Stimulated activated CD8-positive, alpha-beta memory T cell treated with anti-CD3 and anti-CD28 coated beads, Interleukin-12 subunit alpha, Interleukin-12 subunit beta, amount 100 ng/mL, for 1 hour (primary cell): ENCODE data around the gene PCDH9.

Experiments used
- DNase-seq: peaks from one replicate; pipeline ENCODE4 v3.0.0-alpha.2; 2020; ENCODE audit warnings: low read depth

The PCDH9 gene

DNA sequence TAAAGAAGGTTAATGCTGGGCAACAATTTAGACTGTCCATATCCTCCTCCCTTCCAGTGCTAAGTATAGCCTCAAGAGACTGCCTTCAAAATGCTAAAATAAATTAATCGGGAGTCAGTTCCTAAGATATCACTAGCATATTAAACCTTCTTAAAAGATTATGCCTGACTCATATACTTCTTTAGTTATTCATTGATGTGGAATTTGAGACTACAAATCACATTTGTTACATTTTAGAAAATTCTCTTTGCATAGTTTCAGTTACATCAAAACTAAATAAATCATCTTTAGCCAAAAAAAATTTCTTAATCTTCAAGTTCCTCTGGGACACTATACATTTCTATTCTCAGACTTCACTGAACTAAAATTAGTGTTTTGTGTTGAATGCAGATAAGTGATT lies 769.1 kb downstream of the PCDH9 start:
- DNase-seq = no peak

DNA sequence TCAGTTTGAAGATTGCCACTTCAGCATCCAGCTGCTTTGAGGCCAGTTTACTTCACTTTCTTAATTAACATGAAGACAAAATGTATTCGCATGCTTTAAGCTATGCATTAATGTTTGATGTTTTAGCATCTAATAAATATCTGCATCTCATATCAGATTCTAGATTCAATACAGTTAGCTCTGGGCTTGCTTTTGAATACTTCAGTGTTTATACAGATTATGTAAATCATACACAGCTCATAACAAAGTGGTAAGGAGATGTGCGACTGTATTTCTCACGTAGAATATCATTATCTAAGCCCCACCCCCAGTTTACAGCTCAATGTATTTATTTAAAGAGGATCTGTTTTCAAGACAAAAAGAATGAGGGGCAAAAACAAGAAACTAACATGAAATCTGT lies 770.5 kb downstream of the PCDH9 start:
- DNase-seq = no peak

DNA sequence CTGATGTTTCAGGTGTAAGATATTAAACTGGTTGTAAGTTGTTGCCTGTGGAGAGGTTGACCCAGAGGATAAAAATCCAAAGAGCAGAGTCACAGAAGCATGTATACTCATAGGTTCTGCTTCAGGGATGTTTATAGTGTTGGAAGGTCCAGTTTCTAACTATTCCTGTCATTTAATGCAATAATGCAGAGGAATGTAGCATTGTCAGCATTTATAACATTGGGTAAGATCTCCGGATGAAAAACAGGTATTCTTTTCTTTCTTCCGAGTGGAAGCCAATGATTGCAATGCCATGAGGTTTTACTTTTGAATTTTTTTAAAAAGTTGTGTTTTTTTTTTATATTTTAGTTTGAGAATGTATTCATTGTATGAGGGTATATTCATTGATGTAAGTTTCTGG lies 771.0 kb downstream of the PCDH9 start:
- no peak for DNase-seq

DNA sequence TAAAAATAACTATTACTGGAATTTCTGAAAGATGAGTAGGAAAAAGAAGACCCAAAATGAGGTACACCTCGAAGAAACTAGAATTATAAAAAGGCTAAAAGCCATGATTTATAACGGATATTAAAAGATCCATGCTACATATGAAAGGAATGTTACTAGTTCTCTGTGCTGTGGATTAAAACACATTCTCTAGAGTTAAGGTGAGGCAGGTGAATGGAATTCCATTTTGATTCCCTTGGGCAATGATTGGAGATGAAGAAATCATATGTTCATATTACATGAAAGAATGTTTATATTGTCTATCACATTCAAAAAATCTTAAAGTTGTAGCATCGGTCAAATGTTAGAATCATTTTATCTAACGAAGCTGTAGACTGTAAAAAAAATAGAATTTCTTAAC lies 783.7 kb downstream of the PCDH9 start:
- DNase-seq = no peak

DNA sequence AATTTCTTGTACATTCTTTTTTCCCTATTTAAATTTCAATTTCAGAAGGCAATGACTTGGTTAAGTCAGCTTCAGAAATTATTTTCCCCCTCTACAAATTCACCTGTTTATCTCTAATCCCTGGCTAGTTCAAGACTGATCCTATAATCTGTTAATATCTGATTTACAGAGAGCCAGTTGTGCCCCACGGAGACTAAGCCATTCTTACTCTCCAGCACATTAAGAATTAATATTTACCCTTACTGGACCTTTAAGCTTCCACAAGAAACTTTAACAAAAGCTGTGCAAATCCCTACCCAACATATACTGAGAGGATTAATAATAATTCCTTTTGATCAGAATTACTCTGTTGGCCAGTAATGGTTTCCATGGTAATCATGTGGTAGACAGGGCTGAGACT lies 786.2 kb downstream of the PCDH9 start:
- no peak for DNase-seq

DNA sequence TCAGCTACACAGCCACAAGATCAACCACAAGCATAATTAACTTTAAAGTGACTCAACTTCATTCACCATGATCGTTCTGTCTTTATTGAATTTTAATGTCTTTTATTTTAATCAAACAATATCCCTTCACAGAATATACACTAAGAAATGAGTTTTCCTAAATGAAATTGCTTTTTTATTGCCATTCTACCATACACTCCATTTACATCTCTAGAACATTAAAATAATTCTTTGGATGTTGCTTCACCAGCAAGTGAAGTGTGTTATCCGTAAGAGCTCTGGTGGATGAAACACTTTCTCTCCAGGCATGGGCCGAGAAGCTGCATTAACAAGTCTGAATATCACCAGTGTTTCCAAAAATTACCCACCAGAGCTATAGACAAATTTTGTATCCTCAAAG lies 789.2 kb downstream of the PCDH9 start:
- no peak for DNase-seq

DNA sequence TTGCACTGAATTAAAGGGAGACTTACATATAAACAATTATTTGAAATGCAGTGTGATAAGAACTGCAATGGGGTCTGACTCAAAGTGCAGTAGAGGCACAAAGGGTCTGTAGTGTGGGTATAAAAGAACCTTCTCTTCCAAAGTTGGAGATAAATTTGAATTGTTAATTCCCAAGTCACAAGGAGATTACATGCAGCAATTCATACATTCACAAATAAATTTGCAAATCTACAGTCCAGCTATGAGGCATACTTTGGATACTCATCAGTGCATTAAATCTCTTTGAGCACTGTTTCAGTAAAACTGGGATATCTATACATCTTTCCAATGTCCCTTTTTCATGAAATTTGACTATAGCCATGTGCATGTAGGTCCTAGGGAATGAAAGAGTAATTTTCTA lies 799.4 kb downstream of the PCDH9 start:
- no peak for DNase-seq

DNA sequence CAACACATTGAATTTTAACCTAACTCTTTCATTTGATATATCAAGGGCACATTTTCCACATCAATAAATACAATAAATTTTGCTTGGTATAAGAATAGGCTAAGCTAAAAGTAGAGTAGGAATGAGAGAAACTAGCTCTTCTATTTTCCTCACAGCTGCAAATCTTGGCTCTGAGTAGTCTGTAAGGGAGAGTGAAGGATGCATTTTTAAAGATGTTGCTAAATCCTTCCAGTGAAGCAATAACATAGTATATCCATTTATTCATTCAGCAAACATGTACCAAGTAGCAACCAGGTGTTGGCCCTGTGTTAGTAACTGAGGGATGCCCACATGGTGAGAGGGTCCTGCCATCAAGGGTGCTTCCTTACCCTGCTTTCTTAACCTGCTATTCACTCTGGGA lies 799.9 kb downstream of the PCDH9 start:
- no peak for DNase-seq

DNA sequence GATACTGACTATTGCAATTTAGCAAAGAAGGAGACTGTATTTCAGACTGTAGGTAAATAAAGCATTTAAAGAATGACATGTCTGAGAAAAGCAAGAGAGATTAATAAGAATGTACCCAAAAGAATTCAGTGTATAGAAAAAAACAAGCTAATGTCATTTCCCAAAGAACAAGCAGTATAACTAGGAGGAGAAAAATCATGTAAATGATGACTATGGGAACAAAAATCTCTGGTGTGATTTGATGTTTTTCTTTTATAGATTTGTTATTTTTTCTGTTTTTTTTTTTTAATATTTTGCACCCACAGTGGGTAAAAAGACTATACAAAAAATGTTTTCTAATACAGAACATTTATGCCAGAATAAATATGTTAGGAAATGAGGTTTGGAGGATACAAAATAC lies 801.0 kb downstream of the PCDH9 start:
- no peak for DNase-seq

DNA sequence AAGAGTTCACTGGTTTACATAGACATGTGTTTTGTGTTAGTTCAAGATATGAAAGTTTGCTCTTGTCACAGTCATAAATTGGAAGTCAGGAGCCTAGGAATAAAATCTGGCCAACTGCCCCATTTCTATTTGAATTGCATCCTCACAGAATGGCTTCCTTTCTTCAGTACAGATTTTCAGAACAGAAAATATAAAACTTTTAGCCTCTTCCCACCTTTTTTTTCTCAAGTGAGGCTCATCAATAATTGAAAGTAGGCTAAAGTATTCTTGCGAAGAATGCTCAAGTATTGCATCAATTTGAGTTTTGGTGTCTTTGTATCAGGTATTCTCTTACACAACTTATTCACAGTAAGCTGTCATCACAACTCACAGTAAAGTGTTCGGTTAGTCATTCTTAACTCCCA lies 802.7 kb downstream of the PCDH9 start:
- DNase-seq = no peak

DNA sequence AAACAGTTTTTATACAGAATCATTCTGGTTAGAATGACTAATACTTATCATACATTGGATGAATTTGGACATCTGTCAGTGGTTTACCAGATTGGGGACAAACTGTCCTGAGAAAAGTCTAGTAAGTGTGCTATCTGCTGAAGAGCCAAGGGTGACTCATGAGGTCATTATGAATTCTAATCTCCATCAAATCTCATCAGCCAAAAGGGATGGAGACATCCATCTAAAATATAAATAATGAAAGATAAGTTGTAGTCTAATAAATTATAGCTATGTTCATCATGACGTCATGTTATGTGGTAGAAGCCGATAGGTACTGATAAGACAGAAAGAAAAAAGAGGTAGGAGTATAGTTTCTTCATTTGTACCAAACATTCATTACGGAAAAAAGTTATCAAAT lies 804.4 kb downstream of the PCDH9 start:
- no peak for DNase-seq

DNA sequence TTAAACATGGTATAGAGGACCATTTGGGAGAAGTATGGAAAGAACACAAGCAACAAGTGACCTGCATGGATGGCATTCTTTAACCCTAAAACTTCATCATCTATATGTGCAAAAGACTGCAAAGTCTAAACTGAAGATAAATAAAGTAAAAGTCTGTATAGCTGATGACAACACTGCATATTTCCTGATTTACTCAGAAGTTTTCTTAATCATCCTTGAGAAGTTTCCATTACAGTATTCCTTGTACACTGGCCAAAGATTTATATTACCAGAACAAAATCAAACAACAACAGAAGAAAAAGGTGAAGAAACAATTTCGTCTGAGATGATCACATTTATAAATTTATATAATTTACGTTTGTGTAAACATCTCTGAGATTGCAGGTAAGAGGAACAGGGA lies 805.7 kb downstream of the PCDH9 start:
- DNase-seq = no peak

DNA sequence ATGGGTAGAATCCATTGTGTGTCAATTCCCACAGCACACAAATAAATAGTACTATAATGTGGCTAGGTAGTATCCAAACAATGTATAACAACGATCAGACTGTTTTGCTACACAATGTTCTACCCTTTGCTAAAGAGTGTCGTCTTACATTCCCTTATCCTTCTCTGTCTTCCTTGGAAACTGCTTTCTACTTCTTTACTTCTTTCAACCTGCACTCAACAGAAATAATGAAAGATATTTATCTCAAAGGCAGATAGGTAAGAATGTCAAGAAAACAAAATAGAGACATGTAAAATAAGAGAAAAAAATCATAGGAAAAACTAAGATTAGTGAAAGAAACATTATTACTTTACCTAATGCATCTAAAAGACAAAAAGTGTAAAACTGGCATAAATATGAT lies 814.7 kb downstream of the PCDH9 start:
- no peak for DNase-seq

DNA sequence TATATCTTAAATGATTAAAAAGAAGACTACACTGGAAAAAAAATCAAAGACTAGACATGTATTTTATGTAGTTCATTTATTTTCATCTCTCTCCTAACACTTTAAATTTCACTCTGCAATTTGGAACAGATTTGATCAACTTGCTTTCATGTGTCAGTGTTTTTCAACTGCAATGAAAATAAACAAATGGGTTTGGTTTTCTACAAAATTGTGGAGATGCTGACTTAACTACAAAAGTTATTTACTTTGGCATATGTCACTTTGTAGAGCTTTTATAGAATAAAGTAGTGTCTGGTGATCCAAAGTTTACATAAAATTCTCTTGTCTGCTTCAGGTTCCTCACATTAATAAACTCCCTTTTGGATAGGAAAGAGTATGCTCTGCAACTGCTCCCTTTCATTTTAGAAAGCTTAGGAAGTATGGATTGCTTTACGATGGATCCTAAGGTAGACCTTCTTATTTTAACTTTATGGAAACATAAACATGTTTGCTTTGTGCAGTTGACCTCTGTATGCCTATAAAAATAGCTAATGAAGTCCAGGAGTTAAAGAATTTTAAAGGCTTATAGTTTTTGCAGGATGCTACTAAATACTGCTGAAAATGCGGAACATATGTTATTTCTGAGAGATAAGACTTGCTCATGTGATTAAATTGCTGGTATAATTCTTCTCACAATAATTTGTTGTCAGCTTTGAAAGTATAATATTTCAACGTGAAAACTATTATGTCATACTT lies 815.9 kb downstream of the PCDH9 start:
- DNase-seq = no peak

DNA sequence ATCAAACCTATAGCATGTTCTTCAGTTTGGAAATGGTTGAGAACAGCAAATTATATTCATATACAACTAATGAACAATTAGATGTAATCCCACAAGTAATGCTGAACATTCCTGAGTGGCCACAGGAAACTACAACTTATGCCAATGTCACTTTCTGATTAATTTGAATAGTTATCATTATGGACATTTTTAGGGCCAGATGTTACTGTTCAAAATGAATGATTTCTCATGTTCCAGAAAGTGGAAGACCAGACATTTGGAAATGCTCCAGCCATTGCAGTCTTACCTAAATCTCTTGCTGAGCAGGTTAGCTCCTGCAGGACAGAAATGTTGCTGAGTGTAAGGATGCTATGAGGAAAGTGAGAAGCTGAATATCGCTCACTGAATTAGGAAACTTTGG lies 819.8 kb downstream of the PCDH9 start:
- no peak for DNase-seq

DNA sequence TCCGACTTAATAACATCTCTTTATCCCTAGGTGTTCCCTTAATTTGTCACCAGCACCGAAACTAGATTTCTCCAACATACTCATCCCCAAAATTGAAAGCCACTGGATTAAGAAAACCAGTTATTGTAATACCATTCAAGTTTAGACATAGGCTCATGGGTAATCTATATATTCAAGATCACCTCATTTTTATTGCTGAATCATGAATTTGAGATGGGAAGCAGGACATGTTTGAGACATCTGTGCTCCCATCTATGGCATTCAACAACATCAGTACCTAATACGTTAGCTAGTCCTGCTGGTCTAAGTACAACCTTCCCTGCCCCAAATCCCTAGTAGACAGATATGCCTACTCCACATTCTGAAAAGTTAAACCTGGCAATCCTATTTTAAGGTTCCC lies 820.6 kb downstream of the PCDH9 start:
- no peak for DNase-seq

DNA sequence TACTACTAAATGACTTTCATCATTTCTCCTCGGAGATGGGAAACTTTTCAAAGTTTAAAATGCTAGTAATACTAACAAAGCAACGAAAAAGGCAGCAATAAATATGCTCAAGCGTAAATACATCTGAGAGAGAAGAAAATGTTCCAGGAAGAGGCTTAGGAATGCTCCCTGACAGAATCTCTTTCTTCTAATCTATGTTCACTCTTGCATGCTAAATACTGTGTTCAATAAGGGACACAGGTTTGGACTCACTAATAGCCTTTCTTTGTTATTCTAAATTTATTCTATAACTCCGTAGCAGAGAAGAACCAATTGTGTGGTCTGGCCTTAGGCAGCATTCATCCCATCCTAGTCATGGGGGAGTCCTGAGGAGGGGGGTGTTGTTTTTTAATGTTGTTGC lies 823.0 kb downstream of the PCDH9 start:
- no peak for DNase-seq

DNA sequence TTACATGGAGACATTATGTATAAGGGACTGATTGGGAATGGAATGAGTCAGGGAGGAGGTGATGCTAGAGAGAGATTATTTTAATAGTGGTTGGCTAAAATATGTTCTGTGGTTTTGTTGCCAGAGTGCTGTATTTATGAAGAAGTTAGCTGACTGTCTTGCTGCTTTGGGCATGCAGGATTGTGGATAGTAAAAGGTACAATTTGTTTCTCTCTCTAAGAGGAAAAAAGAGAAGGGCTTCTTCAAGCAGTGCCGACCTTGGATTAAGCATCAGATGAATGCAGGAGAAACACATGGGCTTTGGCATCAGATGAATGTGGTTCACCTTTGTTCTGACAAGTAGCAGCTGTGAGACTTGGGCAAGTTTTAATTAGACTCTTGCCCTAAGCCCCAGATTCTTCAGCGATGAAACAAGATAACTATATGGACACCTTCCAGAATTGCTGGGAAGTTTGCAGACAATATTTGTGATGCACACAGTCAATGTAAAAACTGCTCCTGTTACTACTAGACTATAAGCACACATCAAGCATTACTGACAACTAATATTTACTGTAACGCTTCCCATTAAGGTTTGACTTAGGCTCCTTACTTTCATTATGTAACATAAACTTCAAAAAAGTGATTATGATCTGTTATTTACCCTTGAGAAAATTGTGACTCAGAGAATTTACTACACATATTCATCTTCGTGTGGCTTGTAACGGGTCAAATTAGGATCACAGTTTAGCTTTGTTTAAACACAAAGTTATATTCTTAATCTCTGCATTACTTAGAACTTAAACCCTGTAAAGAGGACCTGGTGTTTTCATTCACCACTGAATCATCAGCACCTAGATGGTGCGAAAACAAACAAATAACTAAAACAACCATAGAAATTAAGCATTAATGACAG lies 824.0 kb downstream of the PCDH9 start:
- DNase-seq = no peak

DNA sequence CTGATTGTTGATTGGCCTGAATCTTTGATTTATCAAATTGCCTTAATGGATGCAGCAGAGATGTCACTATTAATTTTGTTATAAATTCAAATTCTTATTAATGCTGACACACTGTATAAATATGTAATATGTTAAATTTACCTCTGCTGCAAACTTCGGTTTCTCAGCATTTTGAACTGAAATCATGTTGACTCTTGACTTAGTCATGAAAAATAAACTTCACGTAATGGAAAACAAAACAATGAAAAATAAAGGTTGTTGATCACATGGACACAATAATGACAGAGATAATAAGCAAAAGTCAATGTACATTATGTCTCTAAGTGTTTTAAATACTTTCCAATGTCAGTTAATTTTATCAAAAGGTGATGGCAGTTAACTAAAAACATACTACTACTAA lies 827.6 kb downstream of the PCDH9 start:
- DNase-seq = no peak

DNA sequence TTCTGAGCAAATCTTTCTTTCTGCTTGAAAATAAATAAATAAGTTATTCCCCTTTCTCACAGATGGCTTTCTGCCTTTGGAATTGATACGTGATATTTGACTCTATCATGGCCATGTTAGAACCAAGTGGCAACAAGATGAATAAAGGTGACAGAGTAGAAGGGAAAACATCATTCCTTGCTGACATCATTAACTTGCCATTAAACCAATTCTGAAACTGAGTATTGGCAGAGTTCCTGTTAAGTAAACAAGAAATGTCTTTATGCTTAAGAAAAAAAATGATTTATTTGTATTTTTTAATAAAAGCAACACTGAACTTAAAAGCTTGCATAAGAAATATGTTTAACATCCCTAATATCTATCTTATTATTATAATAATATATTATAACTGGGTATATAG lies 828.1 kb downstream of the PCDH9 start:
- DNase-seq = no peak

DNA sequence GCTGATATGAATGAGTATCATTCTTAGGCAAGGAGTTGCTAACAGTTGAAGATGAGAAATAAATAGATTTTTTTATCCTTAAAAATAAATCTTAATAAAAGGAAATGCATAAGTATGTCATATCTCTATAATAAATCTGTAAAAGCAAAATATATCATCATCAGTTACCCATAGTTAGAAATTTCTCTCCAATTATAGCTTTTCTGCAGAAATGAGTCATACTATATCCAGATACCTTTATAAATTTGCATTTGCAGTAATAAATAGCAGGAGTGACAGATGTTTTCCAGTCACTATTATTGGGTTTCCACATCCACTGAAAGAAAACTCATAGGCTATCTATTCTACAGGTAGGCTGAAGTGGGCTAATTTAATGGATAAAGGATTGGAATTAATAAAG lies 829.8 kb downstream of the PCDH9 start:
- no peak for DNase-seq

DNA sequence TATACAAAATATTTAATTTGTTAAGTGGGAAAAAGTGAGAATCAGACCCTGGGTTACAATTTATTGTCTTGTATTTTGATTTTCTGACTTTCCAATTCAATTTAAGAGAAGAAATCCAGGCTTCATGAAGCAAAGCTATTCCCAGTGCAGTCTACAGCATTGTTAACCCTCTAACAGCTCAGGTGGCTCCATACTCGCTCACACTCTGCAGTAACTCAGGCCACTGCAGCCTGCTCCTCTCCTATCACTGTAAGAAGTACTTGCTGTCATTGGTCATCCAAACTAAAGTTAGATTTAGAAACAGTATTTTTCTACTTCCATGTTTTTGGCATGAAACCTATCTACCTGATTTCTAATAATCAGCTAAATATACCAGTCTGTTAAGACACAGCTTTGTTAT lies 830.3 kb downstream of the PCDH9 start:
- DNase-seq = no peak

DNA sequence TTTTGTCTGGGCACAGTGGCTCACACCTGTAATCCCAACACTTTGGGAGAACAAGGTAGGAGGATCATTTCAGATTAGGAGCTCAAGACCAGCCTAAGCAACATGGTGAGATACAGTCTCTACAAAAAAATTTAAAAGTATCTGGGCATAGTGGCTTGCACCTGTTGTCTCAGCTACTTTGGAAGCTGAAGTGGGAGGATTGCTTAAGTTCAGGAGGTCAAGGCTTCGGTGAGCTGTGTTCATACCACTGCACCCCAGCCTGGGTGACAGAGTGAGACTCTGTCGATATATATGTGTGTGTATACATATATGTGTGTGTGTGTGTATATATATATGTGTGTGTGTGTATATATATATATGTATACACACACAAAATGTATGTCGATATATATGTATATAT lies 833.0 kb downstream of the PCDH9 start:
- DNase-seq = no peak

DNA sequence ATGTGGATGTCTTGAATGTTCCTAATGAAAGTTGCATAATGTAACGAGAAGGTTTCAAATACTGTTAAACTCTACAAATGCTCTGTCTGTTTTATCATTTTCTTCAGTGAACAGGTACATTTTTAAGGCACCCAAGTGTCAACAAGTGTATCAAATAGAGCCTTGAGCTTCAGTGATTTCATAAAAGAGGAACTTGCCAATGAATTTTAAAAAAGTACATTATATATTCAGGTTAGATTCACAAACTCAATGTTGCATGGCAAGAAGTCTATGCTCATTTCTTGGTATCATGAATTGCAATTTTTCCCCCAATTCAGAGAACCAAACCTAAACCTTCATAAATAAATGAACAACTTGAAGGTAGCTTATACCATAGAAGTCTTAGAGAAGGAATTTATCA lies 838.8 kb downstream of the PCDH9 start:
- no peak for DNase-seq
